ENCODE data around the gene DNTT.
"Not testable (repeated sequence)": the region's sequence is repeated elsewhere in the genome, so short reads cannot be mapped to it uniquely, and the experiment has no call there.

Gene DNTT

DNA sequence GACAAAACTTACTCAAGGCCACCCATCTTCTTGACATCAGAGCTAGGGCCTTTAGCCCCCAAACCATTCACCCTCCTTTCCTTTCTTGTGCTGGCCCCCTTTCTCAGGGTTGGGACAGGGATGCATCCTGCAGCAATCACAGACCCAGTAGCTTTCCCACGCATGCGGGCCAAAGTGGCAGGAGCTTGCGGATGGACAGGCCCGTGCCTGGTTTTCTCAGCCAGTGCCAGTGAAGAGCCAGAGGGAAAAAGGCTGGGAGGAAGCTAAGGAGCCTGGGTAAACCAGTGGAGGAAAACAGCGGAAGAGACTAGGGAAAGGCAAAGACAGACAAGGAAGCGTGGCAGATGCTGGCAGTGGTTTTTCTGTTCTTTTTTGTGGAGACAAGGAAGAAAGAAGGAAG, 27.8 kb upstream of the DNTT start:
- DNase-seq (ENCODE audit: low spot score) = no peak

DNA sequence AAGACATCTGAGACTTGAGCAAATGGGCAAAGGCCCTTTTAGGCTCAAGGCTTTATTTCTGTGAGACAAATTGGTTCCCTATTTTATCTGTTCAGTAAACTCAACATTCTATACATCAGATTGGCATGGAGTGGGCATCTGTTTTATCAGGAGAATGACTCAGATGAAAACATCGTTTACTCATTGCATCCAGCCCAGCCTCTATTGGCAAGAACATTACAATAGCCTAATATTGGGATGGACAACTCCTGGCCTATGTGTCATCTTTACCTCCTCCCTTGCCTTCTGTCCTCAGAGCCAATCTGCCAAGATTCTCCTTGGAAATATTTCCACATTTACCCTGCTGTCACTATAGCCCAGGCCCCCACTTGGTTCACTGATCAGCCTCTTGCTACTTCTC, 27.4 kb upstream of the DNTT start:
- DNase-seq (ENCODE audit: low spot score) = no peak

DNA sequence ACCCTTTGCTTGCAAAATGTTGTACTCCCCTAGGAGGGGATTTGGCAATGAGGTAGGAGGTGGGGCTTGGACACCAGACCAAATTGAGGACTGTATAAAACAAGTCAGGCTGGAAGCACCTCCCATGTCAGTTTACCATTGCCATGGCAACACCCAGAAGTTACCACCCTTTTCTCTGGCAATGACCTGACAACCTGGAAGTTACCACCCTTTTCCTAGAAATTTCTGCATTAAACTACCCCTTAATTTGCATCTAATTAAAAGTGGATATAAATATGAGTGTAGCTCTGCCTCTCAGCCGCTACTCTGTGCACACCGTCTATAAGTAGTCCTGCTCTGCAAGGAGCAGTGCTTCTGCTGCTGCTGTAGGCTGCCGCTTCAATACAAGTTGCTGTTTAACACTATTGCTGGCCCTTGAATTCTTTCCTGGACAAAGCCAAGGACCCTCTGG, 25.0 kb upstream of the DNTT start:
- no peak for DNase-seq (ENCODE audit: low spot score)

DNA sequence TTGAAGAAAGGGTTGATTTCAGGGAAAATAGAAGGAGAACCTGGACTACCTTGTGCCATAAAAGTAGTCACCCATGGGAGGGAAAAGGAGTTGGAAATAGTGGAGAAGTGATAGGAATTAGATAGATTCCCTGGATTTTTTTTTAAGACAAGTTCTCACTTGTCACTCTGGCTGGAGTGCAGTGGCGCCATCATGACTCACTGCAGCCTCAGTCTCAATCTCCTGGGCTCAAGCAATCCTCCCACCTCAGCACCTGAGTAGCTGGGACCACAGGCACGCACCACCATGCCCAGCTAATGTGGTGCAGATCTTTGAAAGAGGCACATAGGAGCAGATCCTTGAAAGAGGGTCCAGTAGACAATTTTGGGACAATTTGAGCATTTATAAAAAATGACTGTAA, 23.4 kb upstream of the DNTT start:
- no peak for DNase-seq (ENCODE audit: low spot score)

DNA sequence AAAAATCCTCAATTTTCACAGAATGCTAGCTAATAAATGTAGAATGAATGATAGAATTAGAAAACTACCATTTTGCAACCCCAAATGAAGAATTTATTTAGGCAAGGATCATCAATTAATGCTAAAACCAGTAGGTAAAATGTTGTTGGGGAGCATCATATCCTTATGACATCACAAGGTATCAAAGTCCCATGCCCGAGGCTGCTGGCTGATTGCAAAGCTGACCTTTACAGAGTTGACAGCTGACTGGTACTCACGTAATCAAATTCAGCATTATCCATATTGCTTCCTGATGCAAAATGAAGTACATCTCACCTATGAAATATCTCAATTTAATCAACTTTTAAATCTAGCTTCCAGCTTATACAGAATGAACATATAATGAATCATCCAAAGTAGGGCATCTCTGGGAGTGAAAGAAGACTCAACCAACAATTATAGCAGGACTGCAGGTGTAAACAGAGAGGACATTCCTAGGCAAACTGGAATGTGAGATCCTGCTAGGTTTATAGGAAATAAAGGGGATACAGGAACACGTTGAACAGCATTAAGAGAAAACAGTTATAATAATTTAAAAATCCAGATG, 22.7 kb upstream of the DNTT start:
- no peak for DNase-seq (ENCODE audit: low spot score)

DNA sequence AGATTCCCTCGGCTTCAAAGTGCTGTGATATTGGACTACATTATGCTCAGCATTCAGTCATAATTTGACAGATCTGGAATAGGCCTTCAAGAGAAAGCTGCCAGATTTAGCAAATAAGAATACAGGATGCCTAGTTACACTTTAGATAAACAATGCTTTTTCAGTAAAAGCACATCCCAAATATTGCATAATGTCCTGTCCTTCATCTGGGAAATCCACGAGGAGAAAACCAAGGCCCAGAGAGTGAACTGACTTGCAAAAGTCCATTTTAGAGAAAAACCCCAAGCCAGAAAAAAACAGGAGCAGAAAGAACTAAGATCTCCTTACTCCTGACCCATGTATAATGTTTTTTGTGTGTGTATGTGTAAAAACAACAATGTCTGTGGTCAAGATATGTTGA, 20.9 kb upstream of the DNTT start:
- no peak for DNase-seq (ENCODE audit: low spot score)

DNA sequence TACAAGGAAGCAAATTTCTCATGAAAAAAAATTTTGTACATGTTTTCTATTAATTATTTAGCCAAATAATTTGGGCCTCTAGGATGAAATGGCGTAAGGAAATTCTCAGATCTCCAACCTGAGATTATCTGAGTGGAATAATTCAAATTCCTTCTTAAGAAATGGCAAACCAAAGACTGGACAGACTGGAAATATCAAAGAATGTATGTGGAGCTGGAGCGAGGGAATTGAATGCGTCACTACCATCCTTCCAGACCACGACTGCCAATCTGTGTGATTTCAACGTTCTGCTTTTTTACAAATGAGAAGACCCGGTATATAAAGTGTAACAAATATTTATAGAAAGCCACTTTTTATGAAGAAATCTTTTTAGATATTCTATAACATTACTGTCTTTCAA, 20.5 kb upstream of the DNTT start:
- no peak for DNase-seq (ENCODE audit: low spot score)

DNA sequence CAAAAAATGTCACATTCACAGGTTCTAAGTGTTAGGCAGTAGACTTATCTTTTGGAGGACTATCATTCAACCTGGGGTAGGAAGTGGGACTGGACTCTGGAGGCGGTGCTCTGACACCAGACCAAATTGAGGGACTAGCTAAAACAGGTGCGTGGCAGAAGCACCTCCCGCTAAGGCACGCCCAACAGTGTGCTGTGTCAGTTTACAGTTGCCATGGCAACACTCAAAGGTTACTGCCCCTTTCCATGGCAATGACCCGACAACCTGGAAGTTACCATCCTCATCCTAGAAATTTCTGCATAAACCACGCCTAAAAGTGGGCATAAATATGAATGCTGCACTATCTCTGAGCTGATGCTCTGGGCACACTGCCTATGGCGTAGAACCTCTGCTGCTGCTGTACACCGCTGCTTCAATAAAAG, 18.9 kb upstream of the DNTT start:
- DNase-seq (ENCODE audit: low spot score) = no peak

DNA sequence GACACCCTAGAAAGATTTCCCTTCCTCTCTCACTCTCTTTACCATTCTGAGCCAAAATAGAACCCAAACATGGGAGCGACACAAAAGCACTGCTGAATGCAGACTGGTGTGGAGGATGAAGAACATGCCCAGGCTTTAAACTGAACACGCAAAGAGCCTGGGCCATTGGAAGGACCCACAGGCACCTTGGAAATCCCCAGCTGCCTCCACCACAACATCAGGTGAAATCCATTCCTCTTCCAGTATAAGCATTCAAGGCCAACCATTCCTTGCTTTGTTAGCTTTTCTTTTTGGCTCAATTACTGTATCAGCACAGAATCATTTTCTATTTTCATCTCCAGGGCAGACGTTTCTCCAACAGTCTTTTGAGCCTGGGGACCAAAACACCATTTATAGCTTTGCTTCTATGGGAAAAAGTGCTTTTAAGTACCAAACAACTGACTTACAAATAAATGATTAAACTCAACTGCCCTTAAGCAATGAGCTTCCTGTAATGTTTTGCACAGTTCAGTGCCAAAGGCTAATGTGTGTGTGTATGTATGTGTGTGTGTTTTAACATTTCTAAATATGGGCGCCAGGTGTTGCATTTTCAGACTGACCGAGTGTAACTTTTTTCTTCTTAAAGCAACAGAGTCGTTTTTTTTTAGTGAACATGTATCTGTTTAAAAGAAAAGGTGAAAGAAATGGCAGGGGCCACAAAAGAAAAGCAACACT, 16.7 kb upstream of the DNTT start:
- no peak for DNase-seq (ENCODE audit: low spot score)

GRCh38 chr10:96288151-96288621, 16.0 kb upstream of the DNTT start:
- DNase-seq (ENCODE audit: low spot score) = no peak

DNA sequence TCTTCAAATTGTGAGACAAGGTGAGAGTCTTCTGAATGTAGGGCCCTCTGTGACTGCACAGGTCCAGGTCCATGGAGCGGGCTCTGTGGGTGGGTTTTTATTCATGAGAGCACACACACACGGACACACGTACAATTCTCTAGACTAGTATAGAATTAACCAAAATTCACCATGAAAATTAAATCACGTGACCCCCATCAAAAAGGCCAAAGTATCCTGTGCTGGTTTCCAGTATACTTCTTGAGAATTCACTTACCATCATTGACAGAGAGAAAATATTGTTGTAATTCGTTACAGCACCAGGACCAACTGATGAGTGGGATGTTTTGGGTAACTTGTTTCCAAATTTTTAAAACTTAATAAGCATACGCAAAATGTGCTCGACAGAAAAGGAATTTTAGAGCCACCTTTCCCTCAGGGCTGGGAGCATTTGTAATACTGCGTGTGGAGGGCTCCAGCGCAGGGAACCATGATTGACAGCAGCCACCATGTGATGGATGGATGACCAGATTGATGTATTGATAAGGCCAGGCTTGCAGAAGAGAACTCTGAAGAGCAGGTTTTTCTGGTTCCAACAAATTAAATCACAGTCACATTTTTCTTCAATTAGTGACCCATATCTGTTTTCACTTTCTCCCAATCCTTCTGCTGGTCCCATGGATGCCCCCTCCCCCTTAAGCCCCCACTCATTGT, 14.9 kb upstream of the DNTT start:
- no peak for DNase-seq (ENCODE audit: low spot score)

GRCh38 chr10:96290368-96291133, 13.7 kb upstream of the DNTT start:
- DNase-seq (ENCODE audit: low spot score) = no peak

GRCh38 chr10:96292971-96293920, 11.0 kb upstream of the DNTT start:
- DNase-seq (ENCODE audit: low spot score) = no peak

- DNase-seq (ENCODE audit: low spot score) = no peak
These were observed 8.8 kb upstream of the DNTT start for GRCh38 chr10:96295475-96295874.

DNA sequence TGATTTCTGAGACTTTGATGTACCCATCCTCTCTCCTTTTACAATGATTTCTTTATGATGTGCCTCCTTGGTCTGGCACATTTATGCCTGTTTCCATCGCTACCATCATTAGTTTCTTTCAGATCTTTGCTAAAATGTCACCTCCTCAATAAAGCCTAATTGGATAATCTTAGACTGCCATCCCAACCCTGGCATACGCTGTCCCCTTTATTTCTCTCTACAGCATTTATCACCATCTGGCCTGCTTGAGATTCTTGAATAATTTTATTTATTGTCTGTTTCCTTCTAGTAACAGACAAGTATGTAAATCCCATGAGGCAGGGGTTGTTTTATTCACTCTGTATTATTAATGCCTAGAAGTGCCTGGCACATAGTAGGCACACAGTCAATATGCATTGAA, 6.7 kb upstream of the DNTT start:
- no peak for DNase-seq (ENCODE audit: low spot score)

DNA sequence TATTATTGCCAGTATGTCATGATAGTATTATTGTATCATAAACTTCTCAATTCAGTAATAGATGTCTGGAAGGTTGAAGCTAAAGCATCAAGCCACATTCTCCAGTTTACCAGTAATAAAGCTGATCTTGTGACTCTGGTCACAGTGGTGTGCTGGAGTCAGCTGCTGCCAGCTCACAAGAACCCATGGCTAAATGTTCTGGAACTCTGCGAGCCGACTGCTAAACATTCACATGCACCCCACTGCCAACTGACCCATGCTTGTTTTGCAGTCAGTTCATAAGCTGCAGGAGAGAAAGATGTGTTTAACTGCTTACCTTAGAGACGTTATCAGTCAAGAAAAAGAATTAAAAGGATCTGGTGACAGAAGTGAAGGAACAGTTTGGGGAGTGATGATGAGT, 5.9 kb upstream of the DNTT start:
- no peak for DNase-seq (ENCODE audit: low spot score)

GRCh38 chr10:96299383-96299782, 4.9 kb upstream of the DNTT start:
- DNase-seq (ENCODE audit: low spot score) = no peak

DNA sequence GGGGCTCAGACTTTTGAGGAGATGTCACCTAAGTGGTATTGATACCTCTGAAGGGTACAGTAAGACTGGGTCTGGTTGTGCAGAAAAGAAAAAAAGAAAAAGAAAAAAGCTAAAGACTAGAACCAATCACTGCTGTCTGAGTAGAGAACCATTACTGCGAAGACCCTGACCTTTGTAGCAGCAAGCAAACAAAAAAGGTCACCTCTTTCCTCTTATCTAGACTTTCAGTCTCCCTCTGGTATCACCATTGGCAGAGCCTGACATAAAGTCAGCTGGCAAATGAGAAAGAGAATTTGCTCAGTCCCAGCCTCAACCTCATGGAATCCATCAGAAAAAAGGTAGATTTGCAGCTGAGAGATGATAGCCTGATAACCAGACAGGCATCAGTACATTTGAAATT, 2.6 kb upstream of the DNTT start:
- DNase-seq (ENCODE audit: low spot score) = no peak

DNA sequence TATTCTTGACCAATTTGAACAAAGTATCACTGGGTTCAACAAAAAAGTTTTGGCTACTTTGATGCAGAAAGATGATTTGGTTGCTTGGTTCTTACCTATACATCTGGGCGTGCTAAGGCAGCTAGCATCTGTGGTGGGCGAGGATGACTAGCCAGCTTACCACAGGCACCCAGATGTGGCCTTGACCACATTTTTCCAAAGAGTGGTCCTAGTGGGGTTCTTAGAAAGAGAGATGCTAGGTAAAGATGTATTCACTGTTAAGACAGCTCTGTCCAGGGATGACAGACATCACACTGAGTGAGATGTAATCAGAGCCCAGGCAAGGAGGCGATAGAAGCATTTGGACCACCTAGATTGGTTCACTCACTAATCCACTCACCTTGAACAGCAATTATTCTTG, 785 bp downstream of the DNTT start:
- DNase-seq (ENCODE audit: low spot score) = no peak

DNA sequence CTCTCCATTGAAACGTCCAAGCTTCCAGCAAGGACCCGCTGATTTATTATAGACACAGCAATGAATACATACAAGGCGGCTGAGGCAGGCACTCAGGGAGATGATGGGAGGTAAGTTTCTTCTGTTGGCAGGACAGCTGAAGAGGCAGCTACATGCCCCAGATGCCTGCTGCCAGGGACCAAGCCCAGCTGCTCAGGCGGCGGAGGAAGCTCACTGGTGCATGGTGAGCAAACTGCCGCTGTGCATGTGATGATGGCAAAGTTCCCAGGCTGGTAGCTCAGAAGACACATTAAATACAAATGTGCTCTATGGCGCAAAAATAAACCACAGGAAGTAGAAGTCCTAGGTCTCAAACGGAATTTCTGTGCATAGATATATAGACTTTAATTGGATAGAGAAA, 2.3 kb downstream of the DNTT start:
- DNase-seq (ENCODE audit: low spot score) = no peak

- not testable (repeated sequence) for DNase-seq (ENCODE audit: low spot score)
These were observed 4.6 kb downstream of the DNTT start for GRCh38 chr10:96308854-96309253.

All from CD4-positive, alpha-beta T cell treated with Interleukin-2 at 100 ng/mL for 4 hours (primary cell).